ENCODE results near the gene PRKAG2. TPM values are rescaled to one million over a fixed set of nuclear protein-coding genes. Genes with fewer than 3 reads are reported as not detected.

Gene PRKAG2
- total and polyA plus RNA-seq, 2 of the 8 experiments (the other 6 are each of a cell fraction or from before 2014, with no cell fraction given), result 7.5 to 18.1 TPM

GRCh38 chr7:151869109-151869428 is 7.8 kb downstream of the PRKAG2 start:
- no peak for FAIRE-seq
- no peak for DNase-seq (ENCODE audit: low read depth in 1 of 2, low spot score in 2 of 2)
- H2BK120ac ChIP-seq (replicated peaks; ENCODE audit: low read depth, low read length), result no peak overlapping the region
- no peak overlapping the region for H4K5ac ChIP-seq (ENCODE audit: insufficient read length, low read depth, low read length)
- WGBS, 2 experiments (ENCODE audit: extremely low coverage in 1 of 2, insufficient coverage in 1 of 2, insufficient read length in 1 of 2, insufficient replicate concordance in 2 of 2, low coverage in 1 of 2, low lambda C conversion rate in 2 of 2, missing lambda C conversion rate in 1 of 2), result 87% methylated on average over 6 of the region's 6 CpGs; no CpG with 5 or more reads in 1 of the 2 experiments
- H3K27ac ChIP-seq (ENCODE audit: low read depth, low read length), result no peak overlapping the region
- ChIA-PET POLR2A (ENCODE audit: partially characterized antibody) (interaction anchor here (0.8 kb wide), 1 partner anchor 569 kb away, joined by 3 read pairs; no protein-coding TSS in a partner anchor), CTCF (ENCODE audit: partially characterized antibody) (interaction anchor here (1.6 to 3.5 kb wide), 4 partner anchors 12 to 161 kb away, joined by 3 to 22 read pairs (median 4); no protein-coding TSS in a partner anchor)
- H3K4me1 ChIP-seq (replicated peaks in 1 of 4; ENCODE audit: control insufficient read depth in 3 of 4, insufficient read depth in 4 of 4, low read length in 3 of 4), result peaks cover 0 to 4% (median 3%) of the 10 kb centered on the region in 4 experiments; a peak in 5 of 7 replicates
- H2AFZ ChIP-seq (ENCODE audit: low read length), result no peak overlapping the region
- H3K14ac ChIP-seq (ENCODE audit: insufficient read length), result no peak overlapping the region
- H4K91ac ChIP-seq (replicated peaks; ENCODE audit: insufficient read length, low read length), result no peak overlapping the region
- TF ChIP-seq GABPA (IDR thresholded peaks at IDR 0.05; ENCODE audit: borderline replicate concordance, insufficient read depth, low read length) (no peak), E2F6 (IDR thresholded peaks at IDR 0.05) (no peak), PHF8 (conservative IDR thresholded peaks at IDR 0.05; ENCODE audit: low read depth, low read length) (no peak), POU5F1 (IDR thresholded peaks at IDR 0.05; ENCODE audit: low read depth, low read length) (no peak), SIRT6 (IDR thresholded peaks at IDR 0.05; ENCODE audit: low read length) (no peak), CREB1 (IDR thresholded peaks at IDR 0.05) (no peak), POLR2A (IDR thresholded peaks at IDR 0.05; ENCODE audit: control extremely low read depth in 1 of 2, low read depth in 2 of 2, low read length in 2 of 2) (no peak)
- no peak overlapping the region for H3K56ac ChIP-seq (replicated peaks; ENCODE audit: insufficient read length, low read depth, low read length)
- H3K23me2 ChIP-seq (ENCODE audit: low read depth, low read length), result 0 out of 2 replicates have a peak, but pooled peaks cover 3% of the 10 kb centered on the region
- no peaks in the 10 kb centered on the region; a peak in 1 of 7 replicates for H3K27me3 ChIP-seq (replicated peaks in 1 of 4; ENCODE audit: control insufficient read depth in 3 of 4, extremely low read depth in 1 of 4, insufficient read depth in 3 of 4, low read length in 3 of 4)
- no peak overlapping the region for H3K4me3 ChIP-seq (ENCODE audit: extremely low read depth in 1 of 4, insufficient read depth in 2 of 4, low read depth in 3 of 4, low read length in 4 of 4)
- no peak overlapping the region for H2BK15ac ChIP-seq (ENCODE audit: low read length)
- no peak overlapping the region for H3K4me2 ChIP-seq (ENCODE audit: insufficient read depth in 1 of 2, low read depth in 2 of 2, low read length in 2 of 2)
- H3K23ac ChIP-seq (ENCODE audit: insufficient read length), result no peak overlapping the region
- H3K9me3 ChIP-seq (ENCODE audit: insufficient read depth in 2 of 2, low read depth in 1 of 2, low read length in 1 of 2), result no peaks in the 10 kb centered on the region
- H3K9ac ChIP-seq (replicated peaks in 1 of 4; ENCODE audit: extremely low read depth in 1 of 4, low read depth in 3 of 4, low read length in 3 of 4), result no peak overlapping the region; a peak in 1 of 7 replicates
- no peak overlapping the region for H2AK5ac ChIP-seq (ENCODE audit: low read depth, low read length)
- H3K18ac ChIP-seq (ENCODE audit: extremely low read depth, low read length), result no peak overlapping the region
- no peaks in the 10 kb centered on the region for H3K79me1 ChIP-seq (ENCODE audit: low read depth, low read length)
- no peak overlapping the region for H2BK5ac ChIP-seq (ENCODE audit: low read depth, low read length)
- H4K8ac ChIP-seq (ENCODE audit: extremely low read depth, insufficient read depth, low read length), result no peak overlapping the region
- no peak overlapping the region for H3K4ac ChIP-seq (replicated peaks; ENCODE audit: insufficient read length, low read depth, low read length)
- no peaks in the 10 kb centered on the region for H4K20me1 ChIP-seq (replicated peaks in 1 of 2; ENCODE audit: control insufficient read depth in 1 of 2, insufficient read depth in 2 of 2, low read length in 2 of 2)
- H3K36me3 ChIP-seq (ENCODE audit: control insufficient read depth in 2 of 4, insufficient read depth in 4 of 4, low read length in 3 of 4), result no peaks in the 10 kb centered on the region
- H2BK12ac ChIP-seq (ENCODE audit: low read depth, low read length), result 0 out of 2 replicates have a peak overlapping the region, but pooled peaks have one; percentile 80
- H2BK20ac ChIP-seq (ENCODE audit: low read length), result no peak overlapping the region
- H3K79me2 ChIP-seq (ENCODE audit: control insufficient read depth in 1 of 2, insufficient read depth in 2 of 2, low read length in 2 of 2), result no peaks in the 10 kb centered on the region

All from H1 (cell line).